ENCODE data around the gene CAMKMT. TPM values are rescaled to one million over a fixed set of nuclear protein-coding genes. Genes with fewer than 3 reads are reported as not detected.
A peak's percentile ranks its signal among the peaks of the same experiment; 100 is the strongest.

The CAMKMT gene
- polyA plus RNA-seq, 4 donors, result 10.8 to 15.8 (median 12.8) TPM

GRCh38 chr2:44442019-44442418 is 80.3 kb downstream of the CAMKMT start:
- DNase-seq (ENCODE audit: low read depth in 4 of 4, low spot score in 2 of 4), result no peak

GRCh38 chr2:44443517-44443916 is 81.8 kb downstream of the CAMKMT start:
- no peak for DNase-seq (ENCODE audit: low read depth in 4 of 4, low spot score in 2 of 4)

DNA sequence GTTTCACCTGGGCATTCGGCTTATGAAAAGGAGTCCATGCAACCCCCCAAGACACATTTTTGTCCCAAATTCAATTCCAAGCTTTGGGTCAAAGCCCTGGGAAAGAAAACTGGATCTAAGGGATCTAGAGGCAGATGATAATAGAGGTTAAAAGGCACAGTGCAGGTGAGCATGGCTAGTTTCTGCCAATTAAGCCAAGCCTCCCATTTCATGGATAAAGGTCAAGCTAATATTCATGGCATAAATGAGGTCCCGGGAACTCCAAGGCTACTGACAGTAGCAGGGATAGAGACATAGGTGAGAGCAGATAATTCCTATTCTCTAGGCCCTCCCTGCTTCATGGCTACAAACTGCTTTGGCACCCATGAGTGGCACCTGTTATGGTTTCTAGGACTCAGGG is 83.1 kb downstream of the CAMKMT start:
- no peak for DNase-seq (ENCODE audit: low read depth in 4 of 4, low spot score in 2 of 4)

DNA sequence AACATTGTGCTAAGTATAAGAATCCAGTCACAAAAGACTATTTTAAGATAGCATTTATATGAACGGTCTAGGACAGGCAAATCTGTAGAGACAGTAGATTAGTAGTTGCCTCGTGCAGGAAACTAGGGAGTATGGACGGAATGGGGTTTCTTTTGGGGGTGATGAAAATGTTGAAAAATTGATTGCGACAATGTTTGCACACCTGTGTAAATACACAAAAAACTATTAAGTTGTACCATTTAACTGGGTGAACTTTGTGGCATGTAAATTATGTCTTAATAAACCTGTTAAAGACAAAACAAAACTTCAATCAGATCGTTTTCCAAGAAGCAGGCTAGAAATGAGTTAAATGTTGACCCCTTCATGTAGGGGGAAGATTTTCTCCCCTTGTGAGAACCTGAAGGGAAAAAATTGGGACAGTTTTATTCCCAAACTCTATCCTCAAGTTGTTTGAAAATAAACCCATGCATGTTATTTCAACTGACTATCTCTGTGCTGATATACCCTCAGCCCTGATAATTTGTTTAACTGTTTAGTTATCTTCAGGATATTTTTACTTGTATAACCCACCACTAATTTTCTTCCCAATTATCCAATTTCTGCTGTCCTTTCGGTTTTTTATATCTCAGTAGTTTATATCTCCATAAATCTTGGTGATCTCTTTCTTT is 87.2 kb downstream of the CAMKMT start:
- no peak for DNase-seq (ENCODE audit: low read depth in 4 of 4, low spot score in 2 of 4)

- DNase-seq (ENCODE audit: low read depth in 4 of 4, low spot score in 2 of 4), result no peak
Observed at GRCh38 chr2:44450082-44450481, 88.3 kb downstream of the CAMKMT start.

- no peak for DNase-seq (ENCODE audit: low read depth in 4 of 4, low spot score in 2 of 4)
Observed at GRCh38 chr2:44450806-44451205, 89.1 kb downstream of the CAMKMT start.

DNA sequence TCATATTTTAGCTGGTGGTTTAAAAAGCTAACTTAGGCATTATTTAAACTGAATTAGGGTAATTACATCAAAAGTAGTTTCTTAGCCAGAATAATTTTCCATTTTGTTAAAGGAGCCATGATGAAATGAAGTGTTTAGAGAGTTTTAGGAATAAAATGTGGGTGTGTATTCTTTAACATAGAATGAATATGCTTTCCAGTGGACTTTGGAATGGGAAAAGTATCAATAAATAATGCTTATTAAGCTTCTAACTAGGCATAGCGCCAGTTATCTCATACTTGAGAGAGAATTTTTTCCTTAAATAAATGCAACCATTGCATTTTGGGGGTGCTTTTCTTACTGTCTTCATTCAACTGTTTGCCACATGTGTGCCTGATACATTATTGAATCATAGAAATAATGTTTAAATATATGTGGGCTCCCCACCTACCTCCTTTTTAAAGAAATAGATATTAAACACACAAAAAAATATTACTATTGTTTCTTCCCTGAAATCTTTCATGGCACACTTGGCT is 90.4 kb downstream of the CAMKMT start:
- DNase-seq (ENCODE audit: low read depth in 4 of 4, low spot score in 2 of 4), result no peak

DNA sequence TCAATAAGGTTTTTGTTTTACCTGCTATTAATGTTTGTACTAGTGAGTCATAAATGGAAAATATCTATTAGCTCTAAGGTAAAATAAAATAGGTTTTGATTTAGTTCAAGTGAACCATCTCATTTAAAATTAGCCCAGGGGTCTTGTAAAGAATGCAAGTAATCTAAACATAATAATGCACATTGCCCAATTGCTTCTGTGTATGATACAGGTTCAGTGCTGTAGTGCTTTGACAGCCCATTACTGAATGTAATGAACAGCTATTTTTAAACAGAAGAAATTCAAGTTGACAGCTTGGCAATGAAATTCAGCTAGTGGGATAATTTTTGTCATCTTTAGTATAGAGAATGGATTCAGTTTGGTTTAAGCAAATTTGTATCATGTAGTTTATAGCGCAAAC is 91.5 kb downstream of the CAMKMT start:
- no peak for DNase-seq (ENCODE audit: low read depth in 4 of 4, low spot score in 2 of 4)

GRCh38 chr2:44455877-44456276 is 94.1 kb downstream of the CAMKMT start:
- no peak for DNase-seq (ENCODE audit: low read depth in 4 of 4, low spot score in 2 of 4)

- DNase-seq (ENCODE audit: low read depth in 4 of 4, low spot score in 2 of 4), result no peak
Observed at GRCh38 chr2:44456946-44457345, 95.2 kb downstream of the CAMKMT start.

DNA sequence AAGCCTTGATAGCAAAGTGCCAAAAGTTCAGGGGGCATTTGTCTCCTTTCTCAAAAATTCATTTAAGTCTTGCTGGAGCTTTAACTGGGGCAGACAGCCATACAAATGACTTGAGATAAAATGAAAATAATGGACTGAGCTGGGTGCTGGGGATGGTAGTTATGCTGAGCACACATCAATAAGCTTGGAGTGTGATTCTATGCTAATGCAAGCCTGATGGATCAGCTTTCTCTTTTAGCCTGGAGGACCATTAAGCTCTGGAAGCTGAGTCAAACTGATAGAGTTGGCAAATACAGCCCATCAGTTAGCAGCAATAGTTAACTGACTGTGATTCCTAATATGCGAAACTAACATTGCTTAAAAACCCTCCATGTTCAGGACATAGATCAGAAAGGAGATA is 98.0 kb downstream of the CAMKMT start:
- DNase-seq (ENCODE audit: low read depth in 4 of 4, low spot score in 2 of 4), result no peak

DNA sequence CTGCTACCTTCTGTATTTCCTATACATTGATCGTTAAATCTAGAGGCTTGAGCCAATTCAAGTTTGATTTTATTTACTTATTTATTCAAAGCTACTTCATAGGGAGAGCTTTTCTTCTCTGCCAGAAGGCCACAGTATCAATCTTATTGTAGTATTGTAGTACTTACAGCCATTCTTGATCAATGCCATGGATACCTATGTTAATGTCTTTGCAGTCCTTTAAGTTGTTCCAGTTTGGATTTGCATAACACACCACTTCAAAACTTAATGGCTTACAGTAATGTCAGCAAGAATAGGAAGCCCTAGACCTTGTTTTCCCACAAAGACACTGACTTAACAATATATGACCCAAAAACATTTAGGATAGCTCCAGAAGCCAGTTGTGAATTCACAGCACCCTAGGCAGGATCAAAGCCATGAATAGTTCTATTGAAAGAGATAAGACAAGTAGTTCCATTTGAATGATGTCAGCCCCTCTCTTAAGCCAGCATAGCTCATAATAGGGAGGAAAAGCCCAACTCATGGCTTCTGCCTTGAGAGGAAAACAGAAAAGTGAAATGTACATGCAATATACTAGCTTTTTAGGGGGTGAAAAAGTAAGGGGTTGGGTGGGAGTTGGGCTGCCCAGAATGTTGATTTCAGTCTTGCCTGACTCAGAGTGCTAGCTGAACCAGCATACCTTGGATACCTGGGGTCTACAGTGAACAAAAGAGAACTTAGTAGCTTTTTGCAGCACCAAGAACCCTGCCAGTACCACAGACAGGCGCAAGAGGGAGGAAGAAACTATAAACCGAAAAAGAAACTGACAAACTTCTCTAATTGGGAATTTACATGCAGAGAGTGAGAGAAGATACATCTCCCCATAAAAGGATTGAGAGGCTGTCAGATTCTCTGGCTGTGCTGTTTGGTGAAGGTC is 101.4 kb downstream of the CAMKMT start:
- no peak for DNase-seq (ENCODE audit: low read depth in 4 of 4, low spot score in 2 of 4)

- no peak for DNase-seq (ENCODE audit: low read depth in 4 of 4, low spot score in 2 of 4)
Observed at GRCh38 chr2:44464437-44464836, 102.7 kb downstream of the CAMKMT start.

DNA sequence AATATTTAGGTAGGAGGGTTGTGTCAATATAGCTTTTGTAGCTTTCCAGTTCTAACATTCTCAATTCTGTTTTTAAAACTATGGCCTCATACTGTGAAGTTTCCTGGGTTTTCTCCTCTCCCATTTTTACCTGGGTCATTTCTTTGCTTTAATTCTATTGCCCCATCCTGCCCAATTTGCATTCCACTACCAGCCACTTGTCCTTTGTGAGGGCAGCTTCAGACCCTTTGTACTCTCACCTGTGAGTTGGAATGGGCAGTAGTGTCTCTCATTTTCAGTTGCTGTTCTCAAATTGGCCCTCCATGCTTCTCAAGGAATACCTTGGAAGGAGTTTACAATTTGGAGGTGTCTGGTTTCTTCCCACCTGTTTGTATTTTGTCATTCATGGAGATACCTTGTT is 108.4 kb downstream of the CAMKMT start:
- no peak for DNase-seq (ENCODE audit: low read depth in 4 of 4, low spot score in 2 of 4)

GRCh38 chr2:44477657-44478414 is 116.1 kb downstream of the CAMKMT start:
- no peak for DNase-seq (ENCODE audit: low read depth in 4 of 4, low spot score in 2 of 4)

DNA sequence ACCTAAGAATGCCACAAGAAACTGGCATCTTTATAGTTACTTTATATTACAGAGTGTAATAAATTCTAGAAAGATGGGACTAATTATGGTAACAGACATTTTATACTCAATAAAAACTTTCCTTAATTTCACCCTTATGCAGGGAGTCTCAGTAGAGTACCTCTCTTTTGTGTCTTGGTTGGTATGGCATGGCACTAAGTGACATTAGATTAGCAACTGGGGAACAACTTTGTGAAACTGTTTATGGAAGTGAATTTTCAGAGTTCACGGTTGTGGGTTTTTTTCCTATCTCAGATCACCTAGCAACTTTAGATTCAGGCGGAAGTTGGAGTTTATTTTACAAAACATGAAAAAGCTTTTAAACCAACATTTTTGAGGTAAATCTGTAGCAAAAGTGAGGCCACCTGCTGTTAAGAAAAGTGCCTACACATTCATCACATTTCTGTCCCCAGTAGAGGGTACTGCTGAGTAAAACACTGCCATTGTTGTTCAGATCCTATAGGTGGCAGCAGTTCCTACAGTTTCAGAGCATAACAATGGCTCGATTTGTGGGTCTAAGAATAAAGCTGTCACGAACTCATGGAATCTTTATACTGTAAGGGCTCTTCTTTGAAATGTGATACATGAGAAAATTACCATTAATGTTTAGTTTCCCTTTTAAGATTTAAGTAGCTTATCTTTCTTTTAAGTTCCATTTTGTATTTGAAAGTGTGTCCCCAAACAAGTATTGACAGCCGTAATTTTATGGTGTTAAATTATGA is 117.6 kb downstream of the CAMKMT start:
- peak; percentile 43 to 77 (median 49) for DNase-seq (ENCODE audit: low read depth in 4 of 4, low spot score in 2 of 4)

DNA sequence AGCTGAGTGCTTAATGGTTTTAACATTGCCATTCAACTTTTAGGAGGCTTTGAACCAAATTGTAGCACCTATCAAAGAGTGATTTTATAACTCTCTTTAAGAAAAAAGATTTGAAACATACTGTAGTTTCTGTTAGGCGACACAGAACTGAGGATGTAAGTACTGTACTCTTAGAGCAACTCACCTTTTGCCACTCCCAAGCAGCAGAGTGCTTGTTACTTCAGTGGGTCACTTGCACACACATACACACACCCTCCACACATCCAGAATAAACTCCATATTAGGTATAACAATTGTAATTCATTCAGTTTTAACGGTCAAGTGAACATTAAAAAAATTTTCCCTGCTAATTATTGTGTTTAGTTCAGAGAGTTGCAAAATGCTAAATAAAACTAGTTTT is 118.3 kb downstream of the CAMKMT start:
- DNase-seq (ENCODE audit: low read depth in 4 of 4, low spot score in 2 of 4), result no peak

DNA sequence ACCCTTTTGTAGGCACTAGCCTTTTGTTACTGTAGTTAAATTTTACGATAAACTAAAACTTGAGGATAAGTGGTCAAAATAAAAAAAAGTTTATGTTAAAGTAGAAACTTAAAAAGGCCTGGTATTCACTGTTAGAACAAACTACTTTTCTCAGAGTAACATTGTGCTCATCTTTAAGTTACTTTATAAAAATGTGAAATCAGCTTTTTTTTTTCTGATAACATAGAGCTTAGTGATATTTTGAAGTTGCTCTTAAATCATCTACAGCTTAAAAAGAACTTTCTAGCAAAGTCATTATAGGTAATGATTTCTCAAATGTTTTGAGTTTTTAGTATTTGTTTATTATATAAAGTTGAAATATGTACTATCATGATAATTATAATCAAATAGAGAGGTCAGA is 125.3 kb downstream of the CAMKMT start:
- DNase-seq (ENCODE audit: low read depth in 4 of 4, low spot score in 2 of 4), result no peak

GRCh38 chr2:44490726-44491125 is 129.0 kb downstream of the CAMKMT start:
- DNase-seq (ENCODE audit: low read depth in 4 of 4, low spot score in 2 of 4), result no peak

DNA sequence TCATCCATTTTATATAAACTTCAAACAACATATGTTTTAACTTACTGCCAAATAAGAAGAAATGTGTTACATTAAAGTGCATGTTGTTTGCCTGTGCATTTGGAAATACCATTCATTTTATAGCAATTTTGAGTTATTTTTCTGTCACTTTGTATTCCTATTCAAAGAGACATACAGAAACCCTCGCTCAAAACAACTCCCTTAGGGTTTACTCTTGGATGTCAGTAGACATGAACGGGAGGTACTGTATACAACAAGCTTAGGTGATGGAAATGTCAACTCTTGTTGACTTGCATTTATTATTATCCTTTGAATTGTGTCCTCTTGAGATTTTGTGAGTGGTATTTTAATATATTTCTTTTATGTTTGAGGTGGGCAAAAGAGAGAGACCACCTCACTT is 132.3 kb downstream of the CAMKMT start:
- DNase-seq (ENCODE audit: low read depth in 4 of 4, low spot score in 2 of 4), result no peak

Data from left renal cortex interstitium (tissue), 4 donors.